ENCODE results near the gene ATF2.

Gene ATF2

GRCh38 chr2:175025233-175025632, 142.8 kb downstream of the ATF2 start:
- no peak for DNase-seq (ENCODE audit: low read depth in 2 of 2)

- DNase-seq (ENCODE audit: low read depth in 2 of 2): no peak
Observed at GRCh38 chr2:175022923-175023322, 145.1 kb downstream of the ATF2 start.

Data from stimulated activated CD8-positive, alpha-beta memory T cell treated with anti-CD3 and anti-CD28 coated beads, Interleukin-15, amount 100 ng/mL, for 4 hours (primary cell).